Retinal pigment epithelial cell (primary cell): ENCODE data around the gene RIIAD1.

Experiments used
- DNase-seq: peaks from one replicate; pipeline ENCODE4 v3.0.0-alpha.2; 2010; ENCODE audit warnings: low read depth
- H3K4me3 ChIP-seq: 2 replicates; pipeline ENCODE4 v1.5.1; 2011; ENCODE audit warnings: mild to moderate bottlenecking, low read length, control low read depth, moderate library complexity
- CTCF ChIP-seq: conservative IDR thresholded peaks from 2 replicates; pipeline ENCODE4 v1.5.1; 2011; ENCODE audit warnings: low read depth, low read length, control low read depth, inconsistent platforms

The RIIAD1 gene

GRCh38 chr1:151774256-151774922 lies 53.1 kb downstream of the RIIAD1 start:
- no peak overlapping the region for H3K4me3 ChIP-seq
- DNase-seq = no peak
- TF ChIP-seq CTCF = no peak

GRCh38 chr1:151775894-151776664 lies 54.8 kb downstream of the RIIAD1 start:
- TF ChIP-seq CTCF = no peak
- H3K4me3 ChIP-seq = no peak overlapping the region
- no peak for DNase-seq

- no peak for TF ChIP-seq CTCF
- no peak overlapping the region for H3K4me3 ChIP-seq
- DNase-seq = no peak
Measured at GRCh38 chr1:151776665-151777062, 55.3 kb downstream of the RIIAD1 start.

GRCh38 chr1:151777317-151777716 lies 56.0 kb downstream of the RIIAD1 start:
- H3K4me3 ChIP-seq = no peak overlapping the region
- TF ChIP-seq CTCF = no peak
- DNase-seq = no peak
